ENCODE measurements around the gene TST.

DNA sequence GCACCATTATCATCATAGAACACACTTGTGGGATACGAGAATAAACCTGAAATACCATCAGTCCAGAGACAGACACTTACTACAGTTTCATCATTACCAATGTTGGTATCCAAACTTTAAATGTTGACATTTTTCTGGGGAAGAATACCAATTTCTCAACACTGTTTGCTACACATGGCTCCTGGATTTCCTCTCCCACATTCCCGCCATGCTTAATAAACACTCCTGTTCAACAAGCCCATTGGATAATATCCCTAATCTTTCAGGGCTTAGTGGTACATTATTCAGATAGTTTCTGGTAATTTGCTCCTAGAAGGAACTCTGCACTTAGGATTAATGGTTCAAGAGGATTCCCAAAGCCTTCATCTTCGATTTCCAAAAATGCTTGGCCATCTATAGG, 57.6 kb downstream of the TST start:
- TF ChIP-seq ZSCAN20 (CRISPR knock-in tag; IDR thresholded peaks at IDR 0.05) (no peak), CEBPB (IDR thresholded peaks at IDR 0.05) (no peak), CTCF (IDR thresholded peaks at IDR 0.05) (no peak), EP300 (IDR thresholded peaks at IDR 0.05) (no peak)
